ENCODE results near the gene CTSW. TPM values are rescaled to one million over a fixed set of nuclear protein-coding genes. Genes with fewer than 3 reads are reported as not detected.

Gene CTSW
- total RNA-seq, 1 experiment from 2014 or later = not detected

- TF ChIP-seq SIN3A (IDR thresholded peaks at IDR 0.05; ENCODE audit: borderline replicate concordance, insufficient read depth, low read depth, low read length) (no peak), POLR2AphosphoS5 (IDR thresholded peaks at IDR 0.05; ENCODE audit: low read depth, low read length) (no peak), REST (IDR thresholded peaks at IDR 0.05; ENCODE audit: insufficient read depth in 1 of 2, low read depth in 2 of 2, low read length in 1 of 2) (no peak)
- Histone ChIP-seq H3K4me3 (ENCODE audit: low read depth in 2 of 2, low read length in 2 of 2) (no peak overlapping the region), H3K27ac (ENCODE audit: low read length) (no peak overlapping the region), H3K36me3 (ENCODE audit: control insufficient read depth, insufficient read depth, low read length) (no peaks in the 10 kb centered on the region), H3K9me3 (ENCODE audit: control insufficient read depth, insufficient read depth, low read depth, low read length) (no peaks in the 10 kb centered on the region), H3K27me3 (ENCODE audit: control insufficient read depth, insufficient read depth, low read length) (no peaks in the 10 kb centered on the region), H3K4me1 (ENCODE audit: control insufficient read depth, insufficient read depth, low read length) (peaks cover 10% of the 10 kb centered on the region)
- CTCF ChIA-PET = interaction anchor here (0.6 to 1.5 kb wide), 3 partner anchors 39 to 47 kb away, joined by 3 to 16 read pairs (median 5); partner anchors contain the start of gene FIBP
- in situ Hi-C loops (cut with HindIII; ENCODE audit: low pct_unique_long_range_greater_than_20kb, low sequenced_read_pairs) = no loop called here
- POLR2A ChIA-PET = interaction anchor here (0.6 kb wide), 1 partner anchor 31 kb away, joined by 3 read pairs; the partner anchor contains the start of gene FOSL1
- intact Hi-C loops (cut with micrococcal nuclease; ENCODE audit: unreplicated experiment) = no loop called here
- no TSS peak for BruUV-seq (replicated peaks)
- ATAC-seq = peak; percentile 53
- no peak for DNase-seq (ENCODE audit: low read depth, low spot score)
Observed at GRCh38 chr11:65931773-65932557, 52.3 kb downstream of the CTSW start.

GRCh38 chr11:65932558-65932919 is 52.9 kb downstream of the CTSW start:
- ATAC-seq = peak; percentile 47
- BruUV-seq (replicated peaks) = no TSS peak
- no peak for TF ChIP-seq REST (IDR thresholded peaks at IDR 0.05; ENCODE audit: insufficient read depth in 1 of 2, low read depth in 2 of 2, low read length in 1 of 2)
- H3K36me3 ChIP-seq (ENCODE audit: control insufficient read depth, insufficient read depth, low read length) = no peaks in the 10 kb centered on the region
- ChIA-PET CTCF (interaction anchor here (0.6 to 1.5 kb wide), 2 partner anchors 38 to 44 kb away, joined by 5 to 16 read pairs; partner anchors contain the start of gene FIBP), POLR2A (no interaction called here)
- H3K9me3 ChIP-seq (ENCODE audit: control insufficient read depth, insufficient read depth, low read depth, low read length) = no peaks in the 10 kb centered on the region
- H3K27ac ChIP-seq (ENCODE audit: low read length) = no peak overlapping the region
- in situ Hi-C loops (cut with HindIII; ENCODE audit: low pct_unique_long_range_greater_than_20kb, low sequenced_read_pairs) = no loop called here
- DNase-seq (ENCODE audit: low read depth, low spot score) = no peak
- no peaks in the 10 kb centered on the region for H3K27me3 ChIP-seq (ENCODE audit: control insufficient read depth, insufficient read depth, low read length)
- intact Hi-C loops (cut with micrococcal nuclease; ENCODE audit: unreplicated experiment) = no loop called here
- H3K4me1 ChIP-seq (ENCODE audit: control insufficient read depth, insufficient read depth, low read length) = peaks cover 10% of the 10 kb centered on the region
- no peak overlapping the region for H3K4me3 ChIP-seq (ENCODE audit: low read depth in 2 of 2, low read length in 2 of 2)

Other genes with a start within 250 kb of the CTSW start
- 86.9 TPM for gene SIPA1, start 241.7 kb upstream of the CTSW start, total RNA-seq (2021; ENCODE audit: unreplicated experiment)
- 141 TPM for gene RELA, start 216.9 kb upstream of the CTSW start, total RNA-seq (2021; ENCODE audit: unreplicated experiment)
- 84.2 TPM for gene KAT5, start 167.6 kb upstream of the CTSW start, total RNA-seq (2021; ENCODE audit: unreplicated experiment)
- 107 TPM for gene RNASEH2C, start 159.0 kb upstream of the CTSW start, total RNA-seq (2021; ENCODE audit: unreplicated experiment)
- gene AP5B1, start 98.9 kb upstream of the CTSW start, total RNA-seq (2021; ENCODE audit: unreplicated experiment) = 35.0 TPM
- gene OVOL1, start 92.8 kb upstream of the CTSW start, total RNA-seq (2021; ENCODE audit: unreplicated experiment) = 0.23 TPM
- gene SNX32, start 45.9 kb upstream of the CTSW start, total RNA-seq (2021; ENCODE audit: unreplicated experiment) = not detected
- gene CFL1, start 21.7 kb upstream of the CTSW start, total RNA-seq (2021; ENCODE audit: unreplicated experiment) = 1,911 TPM
- 140 TPM for gene MUS81, start 19.4 kb upstream of the CTSW start, total RNA-seq (2021; ENCODE audit: unreplicated experiment)
- gene EFEMP2, start 7.0 kb upstream of the CTSW start, total RNA-seq (2021; ENCODE audit: unreplicated experiment) = 23.7 TPM
- gene FIBP, start 8.6 kb downstream of the CTSW start, total RNA-seq (2021; ENCODE audit: unreplicated experiment) = 105 TPM
- 85.4 TPM for gene CCDC85B, start 10.8 kb downstream of the CTSW start, total RNA-seq (2021; ENCODE audit: unreplicated experiment)
- gene FOSL1, start 20.6 kb downstream of the CTSW start, total RNA-seq (2021; ENCODE audit: unreplicated experiment) = 186 TPM
- gene C11orf68, start 39.2 kb downstream of the CTSW start, total RNA-seq (2021; ENCODE audit: unreplicated experiment) = 84.7 TPM
- gene DRAP1, start 39.6 kb downstream of the CTSW start, total RNA-seq (2021; ENCODE audit: unreplicated experiment) = 581 TPM
- gene TSGA10IP, start 65.6 kb downstream of the CTSW start, total RNA-seq (2021; ENCODE audit: unreplicated experiment) = not detected
- gene SART1, start 81.9 kb downstream of the CTSW start, total RNA-seq (2021; ENCODE audit: unreplicated experiment) = 76.4 TPM
- 64.6 TPM for gene EIF1AD, start 122.3 kb downstream of the CTSW start, total RNA-seq (2021; ENCODE audit: unreplicated experiment)
- 494 TPM for gene BANF1, start 122.7 kb downstream of the CTSW start, total RNA-seq (2021; ENCODE audit: unreplicated experiment)
- gene CST6, start 132.2 kb downstream of the CTSW start, total RNA-seq (2021; ENCODE audit: unreplicated experiment) = 0.23 TPM
- 0.15 TPM for gene CATSPER1, start 146.6 kb downstream of the CTSW start, total RNA-seq (2021; ENCODE audit: unreplicated experiment)
- gene GAL3ST3, start 169.3 kb downstream of the CTSW start, total RNA-seq (2021; ENCODE audit: unreplicated experiment) = not detected
- gene SF3B2, start 172.5 kb downstream of the CTSW start, total RNA-seq (2021; ENCODE audit: unreplicated experiment) = 271 TPM
- 91.8 TPM for gene PACS1, start 190.4 kb downstream of the CTSW start, total RNA-seq (2021; ENCODE audit: unreplicated experiment)

Measured in Panc1 (cell line).